Colonic mucosa (tissue), 4 donors: Measurements from ENCODE around the gene CFAP45. TPM values are rescaled to one million over a fixed set of nuclear protein-coding genes. Genes with fewer than 3 reads are reported as not detected.
A peak's percentile ranks its signal among the peaks of the same experiment; 100 is the strongest.

ENCODE experiments used
- DNase-seq: peaks from one replicate; pipeline ENCODE4 v3.0.0-alpha.2; 2020
- H3K27ac ChIP-seq: fragments of 200-600 bp; one replicate; pipeline ENCODE4 v1.8.0; 2021
- H3K27me3 ChIP-seq: fragments of 200-600 bp; one replicate; pipeline ENCODE4 v1.8.0; 2021
- H3K36me3 ChIP-seq: fragments of 200-600 bp; one replicate; pipeline ENCODE4 v1.8.0; 2021
- H3K4me1 ChIP-seq: fragments of 200-600 bp; one replicate; pipeline ENCODE4 v1.8.0; 2021; ENCODE audit warnings: mild to moderate bottlenecking
- H3K4me3 ChIP-seq: fragments of 200-600 bp; one replicate; pipeline ENCODE4 v1.8.0; 2021
- H3K9ac ChIP-seq, 2 donors: one replicate each; pipeline ENCODE4 v1.7.0; 2013; ENCODE audit warnings: control low read depth in 2 of 2, low read depth in 2 of 2, low read length in 2 of 2
- H3K9me3 ChIP-seq: fragments of 200-600 bp; one replicate; pipeline ENCODE4 v1.8.0; 2021
- CTCF ChIP-seq: fragments of 200-600 bp; IDR thresholded peaks from one replicate; pipeline ENCODE4 v1.8.0; 2022; ENCODE audit warnings: antibody characterized with exemption, mild to moderate bottlenecking
- intact Hi-C: fragments of 100-400 bp; cut with DNase I; formaldehyde crosslinking; loops from one replicate; pipeline ENCODE4 v1.14.1; 2022
- total RNA-seq, 2 donors: library from RNA; stranded (reverse); fragmentation: NEBNext Ultra II Directional in 1 of 2; extraction: Animal tissue kit (Norgen Biotek cat#: 25700) in 1 of 2; gene quantifications; one replicate each; pipeline ENCODE4 v1.2.1, GENCODE V29; 2021
- donor health status: healthy.
- donor health status: DM: no; HTN: no; CAD: no.
- donor health status: DM: no; HTN: no; CAD: no.

Gene CFAP45
- total RNA-seq, 2 donors from 2014 or later, result 0.30 TPM; not detected in 1

DNA sequence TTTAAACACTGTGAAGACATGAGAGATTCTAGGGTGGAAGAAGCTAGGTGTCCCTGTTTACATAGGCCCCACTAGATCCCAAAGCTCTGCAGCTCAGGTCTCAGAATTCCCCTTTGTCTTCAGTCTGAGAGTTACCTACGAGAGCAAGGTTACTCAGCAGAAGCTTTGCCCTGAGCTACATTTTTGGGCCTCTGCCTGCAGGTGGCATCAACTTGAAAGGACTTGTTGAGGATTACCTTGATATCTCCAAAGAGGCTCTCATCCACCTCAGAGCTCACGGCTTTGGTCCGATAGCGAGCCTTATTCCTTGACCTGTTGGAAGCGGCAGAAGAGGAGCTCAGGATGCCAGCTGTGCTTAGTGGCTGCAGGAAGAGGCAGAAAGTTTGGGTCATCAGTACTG is 7.0 kb downstream of the CFAP45 start:
- H3K9me3 ChIP-seq, result no peaks in the 10 kb centered on the region
- H3K9ac ChIP-seq, result no peak overlapping the region
- DNase-seq, result no peak
- TF ChIP-seq CTCF, result peak; percentile 21
- H3K4me1 ChIP-seq, result no peaks in the 10 kb centered on the region
- no peak overlapping the region for H3K27ac ChIP-seq
- H3K4me3 ChIP-seq, result no peak overlapping the region
- H3K36me3 ChIP-seq, result no peaks in the 10 kb centered on the region
- no peaks in the 10 kb centered on the region for H3K27me3 ChIP-seq
- intact Hi-C loops, result loop anchor here (5.0 kb wide), 3 partner anchors 44 to 114 kb away; partner anchors contain the start of gene DUSP23

- no peak overlapping the region for H3K4me3 ChIP-seq
- TF ChIP-seq CTCF, result peak; percentile 93
- intact Hi-C loops, result loop anchor here (1.0 to 5.0 kb wide), 4 partner anchors 46 to 116 kb away; partner anchors contain the start of gene DUSP23
These were observed 8.4 kb downstream of the CFAP45 start for GRCh38 chr1:159891275-159892157.

DNA sequence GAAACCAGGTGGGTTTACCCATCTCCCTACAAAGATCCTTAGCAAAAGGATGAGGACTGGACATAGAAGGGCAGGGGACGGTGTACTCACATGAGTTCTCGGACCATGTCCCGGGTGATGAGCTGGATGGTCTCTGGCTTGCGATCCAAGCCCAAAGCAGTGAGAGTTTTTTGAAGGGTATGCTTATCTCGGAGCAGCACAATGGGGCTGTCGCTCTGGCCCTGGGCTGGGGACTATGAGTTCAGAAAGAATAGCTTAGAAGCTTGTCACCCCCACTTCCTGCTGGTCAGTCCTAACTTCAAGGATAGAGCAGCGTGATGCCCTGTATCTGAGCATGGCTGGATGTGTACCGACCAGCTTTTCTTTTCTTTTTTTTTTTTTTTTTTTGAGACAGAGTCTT is 9.6 kb downstream of the CFAP45 start:
- Histone ChIP-seq H3K9ac (no peak overlapping the region), H3K4me1 (no peaks in the 10 kb centered on the region), H3K9me3 (no peaks in the 10 kb centered on the region), H3K27me3 (no peaks in the 10 kb centered on the region), H3K36me3 (no peaks in the 10 kb centered on the region), H3K27ac (peak overlapping the region; percentile 39), H3K4me3 (no peak overlapping the region)
- TF ChIP-seq CTCF, result no peak
- no peak for DNase-seq
- intact Hi-C loops, result loop anchor here (5.0 kb wide), 3 partner anchors 47 to 117 kb away; partner anchors contain the start of gene DUSP23

More at GRCh38 chr1:159891275-159892157, 8.4 kb downstream of the CFAP45 start:
- no peak overlapping the region for H3K9ac ChIP-seq
- H3K27me3 ChIP-seq, result no peaks in the 10 kb centered on the region
- no peaks in the 10 kb centered on the region for H3K36me3 ChIP-seq
- no peaks in the 10 kb centered on the region for H3K9me3 ChIP-seq
- H3K27ac ChIP-seq, result no peak overlapping the region
- DNase-seq, result peak; percentile 89
- no peaks in the 10 kb centered on the region for H3K4me1 ChIP-seq

- intact Hi-C loops, result loop anchor here (5.0 kb wide), 3 partner anchors 47 to 117 kb away; partner anchors contain the start of gene DUSP23
- DNase-seq, result peak; percentile 34
- Histone ChIP-seq H3K27me3 (no peaks in the 10 kb centered on the region), H3K9me3 (no peaks in the 10 kb centered on the region), H3K9ac (no peak overlapping the region), H3K4me1 (no peaks in the 10 kb centered on the region), H3K36me3 (no peaks in the 10 kb centered on the region), H3K4me3 (no peak overlapping the region), H3K27ac (peak overlapping the region; percentile 44)
- TF ChIP-seq CTCF, result no peak
These were observed 10.1 kb downstream of the CFAP45 start for GRCh38 chr1:159889821-159890252.

- H3K9ac ChIP-seq, result no peak overlapping the region
- DNase-seq, result no peak
- no peaks in the 10 kb centered on the region for H3K27me3 ChIP-seq
These were observed 10.8 kb downstream of the CFAP45 start for GRCh38 chr1:159889202-159889601.

More at GRCh38 chr1:159889202-159889601, 10.8 kb downstream of the CFAP45 start:
- H3K4me1 ChIP-seq, result no peaks in the 10 kb centered on the region
- no peak overlapping the region for H3K4me3 ChIP-seq
- no peaks in the 10 kb centered on the region for H3K9me3 ChIP-seq
- peak overlapping the region; percentile 44 for H3K27ac ChIP-seq
- no peaks in the 10 kb centered on the region for H3K36me3 ChIP-seq
- TF ChIP-seq CTCF, result no peak
- intact Hi-C loops, result no loop called here
